OCI-LY7 (cell line): ENCODE measurements around the gene RBKS.

Source experiments
- EZH2phosphoT487 ChIP-seq: fragments of 200-600 bp; sonication (generic); IDR thresholded peaks from 2 replicates; pipeline ENCODE4 v1.6.1; 2018; ENCODE audit warnings: low read depth, borderline replicate concordance, mild to moderate bottlenecking, mixed run types, antibody characterized with exemption, low read length, moderate library complexity, mixed read lengths
- TF ChIP-seq, protein P1 (sequence below): fragments of 200-600 bp; sonication (generic); conservative IDR thresholded peaks from 2 replicates; pipeline ENCODE4 v1.5.1; 2014; ENCODE audit warnings: mild to moderate bottlenecking, antibody characterized with exemption, low read length, moderate library complexity, mixed read lengths

- TF ChIP-seq, protein P1, sequence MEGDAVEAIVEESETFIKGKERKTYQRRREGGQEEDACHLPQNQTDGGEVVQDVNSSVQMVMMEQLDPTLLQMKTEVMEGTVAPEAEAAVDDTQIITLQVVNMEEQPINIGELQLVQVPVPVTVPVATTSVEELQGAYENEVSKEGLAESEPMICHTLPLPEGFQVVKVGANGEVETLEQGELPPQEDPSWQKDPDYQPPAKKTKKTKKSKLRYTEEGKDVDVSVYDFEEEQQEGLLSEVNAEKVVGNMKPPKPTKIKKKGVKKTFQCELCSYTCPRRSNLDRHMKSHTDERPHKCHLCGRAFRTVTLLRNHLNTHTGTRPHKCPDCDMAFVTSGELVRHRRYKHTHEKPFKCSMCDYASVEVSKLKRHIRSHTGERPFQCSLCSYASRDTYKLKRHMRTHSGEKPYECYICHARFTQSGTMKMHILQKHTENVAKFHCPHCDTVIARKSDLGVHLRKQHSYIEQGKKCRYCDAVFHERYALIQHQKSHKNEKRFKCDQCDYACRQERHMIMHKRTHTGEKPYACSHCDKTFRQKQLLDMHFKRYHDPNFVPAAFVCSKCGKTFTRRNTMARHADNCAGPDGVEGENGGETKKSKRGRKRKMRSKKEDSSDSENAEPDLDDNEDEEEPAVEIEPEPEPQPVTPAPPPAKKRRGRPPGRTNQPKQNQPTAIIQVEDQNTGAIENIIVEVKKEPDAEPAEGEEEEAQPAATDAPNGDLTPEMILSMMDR = no peak
- no peak for TF ChIP-seq EZH2phosphoT487
These were observed 142.3 kb downstream of the RBKS start for GRCh38 chr2:27747827-27748352.
